B cell (primary cell): ENCODE data around the gene CYTH4. TPM values are rescaled to one million over a fixed set of nuclear protein-coding genes. Genes with fewer than 3 reads are reported as not detected.

ENCODE experiments used
- ATAC-seq: fragments of 200-7000 bp; cut with Tn5 transposase; one replicate; pipeline ENCODE4 v1.10.0; 2021; ENCODE audit warnings: low read depth, mild to moderate bottlenecking, moderate number of reproducible peaks, moderate library complexity
- CTCF ChIA-PET: fragments of 350-600 bp; sonication (Branson Sonifier 250); formaldehyde crosslinking; loops from one replicate; lab custom pipeline; 2021; ENCODE audit warnings: antibody characterized with exemption, inconsistent platforms; lab: Charles Lee
- POLR2A ChIA-PET: fragments of 350-600 bp; sonication (Branson Sonifier 250); formaldehyde crosslinking; loops from one replicate; lab custom pipeline; 2021; ENCODE audit warnings: antibody characterized with exemption; lab: Charles Lee
- DNase-seq: peaks from one replicate; pipeline ENCODE4 v3.0.0; 2013
- H2AFZ ChIP-seq: 2 replicates; pipeline ENCODE4 v1.6.1; 2012; ENCODE audit warnings: mild to moderate bottlenecking, low read depth, low read length; ENCODE audit not compliant: insufficient read depth, poor library complexity, severe bottlenecking
- H3K27ac ChIP-seq, 2 donors: 1 replicate in 1 of 2; 2 replicates in 1 of 2; pipeline ENCODE4 v1.5.1; 2012 to 2013; ENCODE audit warnings: low read length in 2 of 2, mild to moderate bottlenecking in 2 of 2, moderate library complexity in 1 of 2
- H3K27me3 ChIP-seq, 4 experiments: fragments of 200-600 bp in 1 of 4; sonication (generic) in 1 of 4; replicated peaks in 1 of 4; 1 replicate in 2 of 4; 2 replicates in 2 of 4; pipeline versions ENCODE4 v1.6.1 to v1.7.0; 2013 to 2016; ENCODE audit warnings: low read length in 3 of 4, mild to moderate bottlenecking in 2 of 4, mixed read lengths in 1 of 4, moderate library complexity in 1 of 4; ENCODE audit not compliant: insufficient read depth in 4 of 4, control insufficient read depth in 3 of 4; ENCODE audit errors: control extremely low read depth in 1 of 4
- H3K36me3 ChIP-seq, 2 experiments: replicated peaks in 1 of 2; 1 replicate in 1 of 2; 2 replicates in 1 of 2; pipeline versions ENCODE4 v1.6.1 to v1.7.1; 2013; ENCODE audit warnings: low read length in 1 of 2; ENCODE audit not compliant: insufficient read depth in 2 of 2, control insufficient read depth in 1 of 2; ENCODE audit errors: control extremely low read depth in 1 of 2, extremely low read depth in 1 of 2
- H3K4me1 ChIP-seq, 2 donors: fragments of 200-600 bp in 1 of 2; sonication (generic) in 1 of 2; 1 replicate in 1 of 2; 2 replicates in 1 of 2; pipeline versions ENCODE4 v1.5.1 to v1.6.1; 2013 to 2017; ENCODE audit warnings: low read length in 2 of 2; ENCODE audit not compliant: control insufficient read depth in 2 of 2, insufficient read depth in 2 of 2
- H3K4me2 ChIP-seq: replicated peaks from 2 replicates; pipeline ENCODE3; 2012; ENCODE audit warnings: mild to moderate bottlenecking, low read depth, low read length; ENCODE audit not compliant: poor library complexity, severe bottlenecking
- H3K4me3 ChIP-seq, 5 experiments: fragments of 200-600 bp in 1 of 5; sonication (generic) in 1 of 5; 1 replicate in 3 of 5; 2 replicates in 2 of 5; pipeline versions ENCODE4 v1.5.1 to v1.7.0; 2011 to 2016; ENCODE audit warnings: low read length in 4 of 5, mild to moderate bottlenecking in 4 of 5, low read depth in 2 of 5, control low read depth in 1 of 5, moderate library complexity in 1 of 5; ENCODE audit not compliant: insufficient read depth in 1 of 5; ENCODE audit errors: control extremely low read depth in 1 of 5, extremely low read depth in 1 of 5
- H3K79me2 ChIP-seq: fragments of 200-600 bp; sonication (generic); one replicate; pipeline ENCODE4 v1.6.0; 2016; ENCODE audit warnings: low read length; ENCODE audit not compliant: control insufficient read depth, insufficient read depth
- H3K9ac ChIP-seq: fragments of 200-600 bp; sonication (generic); 2 replicates; pipeline ENCODE4 v1.6.1; 2017; ENCODE audit warnings: mild to moderate bottlenecking, low read length, moderate library complexity
- H3K9me3 ChIP-seq, 3 donors: one replicate each; pipeline versions ENCODE4 v1.6.1 to v1.7.1; 2013; ENCODE audit warnings: low read length in 2 of 3; ENCODE audit not compliant: control insufficient read depth in 2 of 3, insufficient read depth in 1 of 3; ENCODE audit errors: control extremely low read depth in 1 of 3
- H4K20me1 ChIP-seq: 2 replicates; pipeline ENCODE4 v1.6.0; 2012; ENCODE audit warnings: mild to moderate bottlenecking, low read length; ENCODE audit not compliant: insufficient read depth, control insufficient read depth, poor library complexity, severe bottlenecking
- H3K27ac Mint-ChIP-seq: one replicate; pipeline ENCODE4 v1.8.0; 2021; ENCODE audit warnings: mixed read lengths
- H3K27me3 Mint-ChIP-seq: one replicate; pipeline ENCODE4 v1.8.0; 2021; ENCODE audit warnings: mixed read lengths
- H3K4me1 Mint-ChIP-seq: one replicate; pipeline ENCODE4 v1.8.0; 2021; ENCODE audit warnings: mixed read lengths
- H3K4me3 Mint-ChIP-seq: one replicate; pipeline ENCODE4 v1.8.0; 2021; ENCODE audit warnings: mixed read lengths
- H3K9me3 Mint-ChIP-seq: one replicate; pipeline ENCODE4 v1.8.0; 2022; ENCODE audit warnings: mixed read lengths; ENCODE audit not compliant: insufficient read depth
- EZH2 ChIP-seq: IDR thresholded peaks from 2 replicates; pipeline ENCODE4 v1.6.1; 2012; ENCODE audit warnings: borderline replicate concordance, low read depth, mild to moderate bottlenecking, moderate library complexity, low read length; ENCODE audit not compliant: insufficient read depth, poor library complexity, severe bottlenecking
- WGBS: methylation state at CpG from one replicate; pipeline ENCODE4 v1.1.5; 2013; ENCODE audit warnings: missing lambda C conversion rate; ENCODE audit not compliant: insufficient coverage; 5-methylcytosine and 5-hydroxymethylcytosine counted together
- intact Hi-C: fragments of 100-400 bp; cut with micrococcal nuclease; formaldehyde crosslinking; loops from one replicate; pipeline ENCODE4 v1.10.0; 2022
- polyA plus RNA-seq: library from polyadenylated mRNA; depleted of rRNA; stranded (reverse); fragments of >200 nt; gene quantifications from 2 replicates; pipeline ENCODE4 v1.2.3, GENCODE V29; 2012
- total RNA-seq, 2 donors: library from RNA; stranded (reverse); fragments of 120-200 nt in 1 of 2; gene quantifications; 1 replicate in 1 of 2; 2 replicates in 1 of 2; pipeline versions ENCODE4 v1.2.3 to v1.2.4, GENCODE V29; 2013 to 2022
- TF ChIP-seq, protein P1 (sequence below): fragments of 200-600 bp; IDR thresholded peaks from one replicate; pipeline ENCODE4 v1.8.0; 2022; ENCODE audit warnings: antibody characterized with exemption, mild to moderate bottlenecking

The CYTH4 gene
- total and polyA plus RNA-seq, 2 donors (not counting 1 experiment from before 2014, with no cell fraction given), result 98.0 to 154 TPM

DNA sequence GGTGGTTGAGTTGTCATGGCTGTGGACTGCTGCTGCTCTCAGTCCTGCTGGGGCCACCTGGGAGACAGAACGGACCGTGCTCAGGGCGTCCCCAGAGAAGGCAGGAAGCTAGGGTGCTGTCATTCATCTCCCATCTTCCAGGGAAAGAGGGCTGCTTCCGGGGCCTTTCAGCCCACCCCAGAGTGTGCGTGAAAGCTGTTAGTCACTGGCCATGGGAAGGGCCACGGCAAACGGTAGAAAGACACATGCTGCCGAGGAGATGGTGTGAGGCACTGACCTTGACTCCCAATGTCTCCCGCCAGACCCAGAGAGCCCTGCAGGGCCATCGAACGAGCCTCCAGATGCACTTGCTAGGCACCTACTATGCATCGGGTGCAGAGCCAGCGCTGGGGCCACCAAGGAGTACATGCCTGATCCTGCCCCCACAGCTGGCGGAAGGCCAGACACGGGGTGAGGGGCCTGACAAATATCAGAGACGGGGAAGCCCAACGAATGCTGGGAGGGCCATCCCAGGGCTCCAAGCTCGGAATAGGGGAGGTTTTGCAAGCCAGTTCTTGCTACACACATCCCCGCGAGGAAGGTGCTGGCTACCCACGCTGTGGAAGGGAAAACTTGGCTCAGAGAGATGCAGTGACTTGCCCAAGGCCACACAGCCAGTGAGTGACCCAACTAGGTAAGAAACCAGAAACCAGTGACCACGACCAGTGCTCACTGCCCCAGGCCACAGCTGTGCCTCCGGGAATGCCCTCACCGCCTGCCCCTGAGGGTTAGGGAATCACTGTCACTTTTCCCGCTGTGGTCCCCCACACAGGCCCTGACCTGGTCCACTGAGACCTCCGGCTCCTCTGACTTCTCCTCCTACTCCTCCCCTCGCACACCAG, 48.3 kb upstream of the CYTH4 start:
- ChIA-PET CTCF (interaction anchor here (1.0 to 7.2 kb wide), 4 partner anchors 9 to 31 kb away, joined by 3 to 95 read pairs (median 44); partner anchors contain the start of gene RAC2), POLR2A (no interaction called here)
- no peak overlapping the region for H2AFZ ChIP-seq
- peak overlapping the region; percentile 29 for H3K4me3 Mint-ChIP-seq
- no peak overlapping the region for H3K9ac ChIP-seq
- no peak for TF ChIP-seq EZH2
- TF ChIP-seq, protein P1, sequence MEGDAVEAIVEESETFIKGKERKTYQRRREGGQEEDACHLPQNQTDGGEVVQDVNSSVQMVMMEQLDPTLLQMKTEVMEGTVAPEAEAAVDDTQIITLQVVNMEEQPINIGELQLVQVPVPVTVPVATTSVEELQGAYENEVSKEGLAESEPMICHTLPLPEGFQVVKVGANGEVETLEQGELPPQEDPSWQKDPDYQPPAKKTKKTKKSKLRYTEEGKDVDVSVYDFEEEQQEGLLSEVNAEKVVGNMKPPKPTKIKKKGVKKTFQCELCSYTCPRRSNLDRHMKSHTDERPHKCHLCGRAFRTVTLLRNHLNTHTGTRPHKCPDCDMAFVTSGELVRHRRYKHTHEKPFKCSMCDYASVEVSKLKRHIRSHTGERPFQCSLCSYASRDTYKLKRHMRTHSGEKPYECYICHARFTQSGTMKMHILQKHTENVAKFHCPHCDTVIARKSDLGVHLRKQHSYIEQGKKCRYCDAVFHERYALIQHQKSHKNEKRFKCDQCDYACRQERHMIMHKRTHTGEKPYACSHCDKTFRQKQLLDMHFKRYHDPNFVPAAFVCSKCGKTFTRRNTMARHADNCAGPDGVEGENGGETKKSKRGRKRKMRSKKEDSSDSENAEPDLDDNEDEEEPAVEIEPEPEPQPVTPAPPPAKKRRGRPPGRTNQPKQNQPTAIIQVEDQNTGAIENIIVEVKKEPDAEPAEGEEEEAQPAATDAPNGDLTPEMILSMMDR, result no peak
- no peak overlapping the region for H3K4me3 ChIP-seq
- 90% methylated on average over 27 of the region's 27 CpGs for WGBS
- H3K4me1 Mint-ChIP-seq, result peaks cover 96% of the 10 kb centered on the region
- peak overlapping the region; percentile 73 to 86 for H3K27ac ChIP-seq
- H3K27ac Mint-ChIP-seq, result peak overlapping the region; percentile 96
- peaks cover 64% of the 10 kb centered on the region for H4K20me1 ChIP-seq
- no peaks in the 10 kb centered on the region for H3K9me3 ChIP-seq
- peaks cover 85% of the 10 kb centered on the region for H3K79me2 ChIP-seq
- intact Hi-C loops, result no loop called here
- H3K36me3 ChIP-seq, result peaks cover 2 to 93% of the 10 kb centered on the region in 2 experiments
- H3K9me3 Mint-ChIP-seq, result no peaks in the 10 kb centered on the region
- DNase-seq (no peak), ATAC-seq (no peak)
- peaks cover 88 to 99% of the 10 kb centered on the region in 2 donors for H3K4me1 ChIP-seq
- no peaks in the 10 kb centered on the region for H3K27me3 ChIP-seq
- H3K4me2 ChIP-seq, result peak overlapping the region; percentile 47
- H3K27me3 Mint-ChIP-seq, result no peaks in the 10 kb centered on the region
